Measurements from ENCODE around the gene SLC15A4.
"Not testable (repeated sequence)": the region's sequence is repeated elsewhere in the genome, so short reads cannot be mapped to it uniquely, and the experiment has no call there.

The SLC15A4 gene

DNA sequence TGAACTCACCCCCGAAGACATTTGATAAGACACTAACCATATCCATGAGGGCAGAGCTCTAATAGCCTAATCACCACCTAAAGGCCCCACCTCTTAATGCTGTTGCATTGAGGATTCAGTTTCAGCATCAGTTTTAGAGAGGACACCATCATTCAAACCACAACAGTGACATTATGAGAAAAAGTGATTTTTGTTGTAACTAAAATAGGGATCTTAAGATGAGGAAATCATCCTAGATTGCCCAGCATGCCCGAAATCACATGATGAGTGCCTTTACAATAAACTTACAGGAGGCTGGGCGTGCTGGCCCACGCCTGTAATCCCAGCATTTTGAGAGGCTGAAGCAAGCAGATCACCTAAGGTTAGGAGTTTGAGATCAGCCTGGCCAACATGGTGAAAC is 19.8 kb upstream of the SLC15A4 start:
- no peak for DNase-seq

- no peak for DNase-seq
Observed at GRCh38 chr12:128842579-128842978, 18.8 kb upstream of the SLC15A4 start.

DNA sequence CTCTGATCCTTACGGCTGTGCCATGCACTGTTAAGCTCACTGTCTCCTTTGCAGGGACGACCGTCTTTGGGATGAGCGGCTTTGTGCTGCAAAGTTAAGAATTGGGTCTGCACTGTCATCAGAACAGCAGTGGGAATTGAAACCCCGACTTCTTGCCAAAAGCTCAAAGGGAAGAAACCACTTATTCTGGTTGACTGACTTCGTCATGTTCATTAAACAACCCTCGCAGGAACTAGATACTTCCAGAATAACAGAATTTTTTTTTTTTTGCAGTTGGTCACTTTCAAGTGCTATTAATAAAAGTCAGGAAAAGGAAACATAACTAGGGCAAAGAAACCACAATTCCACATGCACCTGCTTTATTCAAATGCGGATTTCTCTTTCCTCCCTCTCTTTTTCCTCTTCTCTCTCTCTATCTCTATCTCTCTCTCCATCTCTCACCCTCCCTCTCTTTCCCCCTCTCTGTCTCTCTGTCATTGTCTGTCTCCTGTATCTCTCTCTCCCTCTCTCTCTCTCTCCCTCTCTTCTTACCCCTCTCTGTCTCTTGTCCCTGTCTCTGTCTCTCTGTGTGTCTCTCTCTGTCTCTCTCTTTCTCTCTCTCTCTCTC is 17.2 kb upstream of the SLC15A4 start:
- no peak for DNase-seq

DNA sequence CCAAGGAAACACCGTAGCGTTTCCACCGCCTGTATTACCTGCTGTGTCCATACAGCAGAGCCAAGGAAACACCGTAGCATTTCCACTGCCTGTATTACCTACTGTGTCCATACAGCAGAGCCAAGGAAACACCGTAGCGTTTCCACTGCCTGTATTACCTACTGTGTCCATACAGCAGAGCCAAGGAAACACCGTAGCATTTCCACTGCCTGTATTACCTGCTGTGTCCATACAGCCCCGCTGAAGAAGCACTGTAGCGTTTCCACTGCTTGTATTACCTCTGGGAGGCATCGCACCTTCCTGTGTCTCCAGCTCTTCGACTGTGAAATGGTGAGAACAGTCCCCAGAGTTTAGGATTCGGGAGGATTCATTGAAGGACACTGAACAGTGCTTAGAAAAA is 16.1 kb upstream of the SLC15A4 start:
- DNase-seq = not testable (repeated sequence)

GRCh38 chr12:128833418-128833817 is 9.7 kb upstream of the SLC15A4 start:
- DNase-seq = no peak

DNA sequence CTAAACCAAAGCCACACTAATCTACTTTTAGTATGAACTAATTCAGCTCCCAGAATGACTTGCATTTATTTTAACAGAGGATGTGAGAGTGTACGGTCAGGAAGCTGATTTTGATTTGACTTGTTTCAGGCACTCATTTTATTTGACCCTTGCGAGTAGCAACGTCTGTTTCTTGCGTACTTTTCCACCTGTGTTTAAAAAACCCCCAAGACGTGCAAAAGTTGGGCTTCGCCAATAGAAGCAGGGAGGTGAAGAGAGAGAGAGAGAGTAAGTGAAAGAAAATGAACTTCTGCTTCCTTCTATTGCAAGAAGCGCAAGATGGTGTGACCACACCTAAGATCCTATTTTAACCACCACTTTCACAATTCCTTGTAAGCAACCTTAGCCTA is 6.7 kb upstream of the SLC15A4 start:
- DNase-seq = no peak

- no peak for DNase-seq
Observed at GRCh38 chr12:128829861-128830504, 6.2 kb upstream of the SLC15A4 start.

GRCh38 chr12:128827724-128828123 is 4.0 kb upstream of the SLC15A4 start:
- DNase-seq = no peak

DNA sequence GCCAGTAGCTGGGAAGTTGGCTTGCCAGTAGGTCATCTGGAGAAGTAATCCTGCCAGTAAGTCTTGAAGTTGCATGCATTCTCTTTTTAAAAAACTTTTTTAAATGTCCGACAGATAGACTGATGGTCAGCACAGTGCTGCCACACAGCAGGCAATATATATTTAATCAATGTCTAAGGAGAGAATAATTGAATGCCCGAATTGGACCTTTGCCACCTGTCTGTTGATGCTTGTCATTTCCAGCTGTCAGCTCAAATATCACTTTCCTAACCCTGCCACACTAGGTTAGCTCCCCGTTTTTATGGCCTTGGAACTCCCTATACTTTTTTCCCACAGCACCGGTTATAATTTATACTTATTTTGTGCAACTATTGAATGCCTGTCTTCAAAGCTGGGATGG is 2.1 kb upstream of the SLC15A4 start:
- no peak for DNase-seq

GRCh38 chr12:128823216-128823915 is 392 bp downstream of the SLC15A4 start:
- DNase-seq = no peak

GRCh38 chr12:128820723-128821432 is 2.9 kb downstream of the SLC15A4 start:
- no peak for DNase-seq

GRCh38 chr12:128820253-128820652 is 3.5 kb downstream of the SLC15A4 start:
- no peak for DNase-seq

DNA sequence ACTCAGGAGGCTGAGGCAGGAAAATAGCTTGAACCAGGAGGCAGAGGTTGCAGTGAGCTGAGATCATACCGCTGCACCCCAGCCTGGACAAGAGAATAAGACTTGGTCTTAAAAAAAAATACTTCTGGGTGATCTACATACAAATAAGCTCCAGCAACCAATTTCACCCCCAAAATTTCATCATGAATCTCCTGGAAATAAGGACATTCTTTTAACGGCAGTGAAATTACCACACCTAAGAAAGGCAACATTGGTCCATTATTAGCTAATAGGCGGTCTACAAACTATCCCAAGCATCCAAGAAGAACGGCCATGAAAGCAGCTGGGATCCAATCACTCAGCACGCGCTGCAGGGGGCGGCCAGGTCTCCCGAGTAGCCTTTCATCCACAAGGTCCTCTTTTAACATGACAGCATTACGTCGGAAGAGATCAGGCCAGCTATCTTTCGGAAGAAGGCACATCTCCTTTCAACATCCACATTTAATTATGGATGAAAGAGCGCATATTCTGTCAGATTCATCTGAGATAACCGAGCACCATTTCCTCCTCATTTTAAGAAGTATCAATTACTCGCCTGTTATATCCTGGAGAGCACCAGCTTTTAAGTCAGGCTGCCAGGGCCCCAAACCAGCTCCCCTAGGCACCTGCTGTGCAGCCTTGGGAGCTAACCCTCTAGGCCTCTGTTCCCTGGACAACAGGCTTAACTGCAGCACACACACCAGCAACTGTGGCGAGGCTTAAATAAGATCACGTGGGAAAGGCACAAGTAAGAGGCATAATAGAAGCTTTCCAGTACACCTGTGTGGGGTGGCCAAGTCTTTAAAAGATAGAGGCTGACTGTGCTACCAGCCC is 4.2 kb downstream of the SLC15A4 start:
- no peak for DNase-seq

DNA sequence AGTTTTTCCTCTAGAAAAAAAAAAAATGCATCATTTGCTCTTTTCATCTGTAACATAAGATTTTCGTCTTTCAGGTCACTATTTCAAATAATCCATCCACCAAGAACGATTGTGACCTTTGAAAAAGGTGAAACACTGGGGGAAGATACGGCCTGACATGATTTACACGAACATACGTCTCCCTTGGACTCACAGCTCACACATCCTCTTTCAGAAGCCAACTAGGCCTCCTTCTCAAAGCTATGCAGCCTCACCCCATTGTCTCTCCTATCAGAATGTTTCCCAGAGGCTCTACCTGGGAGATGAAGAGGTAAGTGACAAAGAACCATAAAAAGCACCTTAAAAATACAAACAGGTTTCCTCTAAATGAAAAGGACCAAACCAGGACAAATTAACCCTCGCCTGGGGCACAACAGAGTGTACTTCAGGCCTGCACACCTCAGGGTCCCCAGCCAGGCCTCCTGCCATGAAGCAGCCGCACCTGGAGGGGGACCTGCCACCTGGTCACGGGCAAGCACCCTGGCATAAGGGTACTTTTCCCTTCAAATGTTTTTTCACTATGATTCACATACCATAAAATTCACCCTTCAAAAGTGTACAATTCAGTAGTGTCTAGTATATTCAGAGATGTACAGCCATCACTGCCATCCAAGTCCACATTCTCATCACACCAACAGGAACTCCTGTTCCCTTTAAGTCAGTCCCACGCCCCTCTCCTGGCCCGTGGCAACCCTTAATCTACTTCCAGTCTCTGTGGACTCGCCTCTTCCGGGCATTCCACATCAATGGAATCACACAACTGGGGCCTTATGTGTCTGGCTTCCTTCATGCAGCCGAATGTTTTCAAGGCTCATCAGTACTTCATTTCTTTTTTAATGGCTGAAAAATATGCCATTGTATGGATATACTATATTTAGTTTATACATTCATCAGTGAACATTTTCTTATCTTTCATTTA is 5.4 kb downstream of the SLC15A4 start:
- no peak for DNase-seq

GRCh38 chr12:128817111-128818015 is 6.4 kb downstream of the SLC15A4 start:
- peak; percentile 58 for DNase-seq

DNA sequence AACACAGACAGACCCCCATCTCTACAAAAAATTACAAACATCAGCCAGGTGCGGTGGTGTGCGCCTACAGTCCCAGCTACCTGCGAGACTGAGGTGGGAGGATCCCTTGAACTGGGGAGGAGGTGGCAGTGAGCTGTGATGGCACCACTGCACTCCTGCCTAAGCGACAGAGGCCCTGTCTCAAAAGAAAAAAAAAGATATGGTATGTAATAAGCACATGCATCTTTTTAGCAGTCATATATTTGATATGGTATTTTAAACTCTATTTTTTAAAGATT is 7.2 kb downstream of the SLC15A4 start:
- DNase-seq = no peak

DNA sequence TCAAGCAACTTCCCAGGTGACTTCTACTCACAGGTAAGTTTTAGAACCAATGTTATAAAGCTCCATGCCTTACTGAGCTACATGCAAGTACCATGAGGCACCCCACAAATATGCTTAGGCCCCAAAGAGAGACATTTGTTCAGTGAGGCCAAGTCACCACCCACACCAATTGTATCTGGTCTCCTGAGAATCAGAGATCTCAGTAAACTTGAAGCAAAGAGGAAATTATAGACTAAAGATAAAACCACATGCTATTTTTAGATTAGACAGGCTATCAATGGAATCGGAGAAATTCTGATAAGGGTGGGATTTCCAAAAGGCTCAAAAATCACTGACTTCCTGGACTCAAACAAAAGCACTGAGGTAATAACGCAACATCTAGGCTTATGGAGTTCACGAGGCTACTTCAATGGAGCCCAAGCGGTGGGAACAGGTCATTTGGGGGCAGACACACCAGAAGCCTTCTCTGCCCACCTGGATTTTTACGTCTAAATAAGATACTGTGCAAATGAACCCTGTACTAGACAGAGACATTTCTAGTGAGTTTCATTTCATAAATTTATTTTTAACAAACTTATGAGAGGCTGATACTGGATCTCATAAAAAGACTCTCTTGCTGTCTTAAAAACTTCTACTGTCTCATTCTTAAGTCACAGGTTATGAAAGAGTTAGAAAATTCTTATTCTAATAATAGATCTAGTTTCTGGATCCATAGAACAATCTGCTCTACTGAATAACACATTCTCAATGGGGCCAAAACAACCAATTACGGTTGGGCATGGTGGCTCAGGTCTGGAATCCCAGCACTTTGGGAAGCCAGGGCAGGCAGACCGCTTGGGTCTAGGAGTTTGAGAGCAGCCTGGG is 7.7 kb downstream of the SLC15A4 start:
- no peak for DNase-seq

DNA sequence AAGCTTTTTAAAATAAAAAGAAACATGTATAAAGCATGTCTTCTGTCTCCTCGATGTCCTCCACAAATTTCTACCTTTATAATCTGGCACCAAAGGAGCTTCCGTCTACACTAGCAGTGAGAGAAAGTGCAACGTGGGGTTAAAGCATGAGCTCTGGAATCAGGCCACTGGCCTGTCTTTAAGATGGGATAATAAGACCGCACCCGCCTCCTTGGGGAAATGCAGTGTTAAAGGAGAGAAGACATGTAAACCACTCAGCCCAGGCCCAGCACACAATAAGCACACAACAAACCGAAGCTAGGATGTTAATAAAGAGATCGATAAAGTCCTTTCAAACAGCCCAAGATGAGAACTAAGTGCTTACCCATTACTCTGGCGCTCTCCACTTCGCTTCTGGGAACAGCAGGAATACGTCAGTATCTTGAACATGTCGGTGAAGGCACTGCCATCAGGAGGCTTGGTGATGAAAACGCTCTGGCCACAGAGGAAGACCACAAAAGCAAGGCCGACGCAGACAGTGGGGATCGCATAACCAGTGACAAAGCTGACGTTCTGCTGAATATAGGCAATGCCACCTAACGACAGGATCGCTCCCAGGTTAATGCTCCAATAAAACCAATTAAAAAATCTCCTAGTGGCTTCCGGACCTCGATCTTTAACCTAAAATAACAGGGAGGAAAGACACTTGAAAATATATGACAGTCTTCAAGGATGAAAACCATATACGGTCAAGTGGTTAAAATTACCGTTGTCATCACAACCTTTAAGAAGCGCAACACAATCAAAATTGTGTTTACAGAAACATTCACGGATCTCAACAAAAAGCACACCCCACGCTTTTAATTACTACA is 9.1 kb downstream of the SLC15A4 start:
- DNase-seq = no peak

DNA sequence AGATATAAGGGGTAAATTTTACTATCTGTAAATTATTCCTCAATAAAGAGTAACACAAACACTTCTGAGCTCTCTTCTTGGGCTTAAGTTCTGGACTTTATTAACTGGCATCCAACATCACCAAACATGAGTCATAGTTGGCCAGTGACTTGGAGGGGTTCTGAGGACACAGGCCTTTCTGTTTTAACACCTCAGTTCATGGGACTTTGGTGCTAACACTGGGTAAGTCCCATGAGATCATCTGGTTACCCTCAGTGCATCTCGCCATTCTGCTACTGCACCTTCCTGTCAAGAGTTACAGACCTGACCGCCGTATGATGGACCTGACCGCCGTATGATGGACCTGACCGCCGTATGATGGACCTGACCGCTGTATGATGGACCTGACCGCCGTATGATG is 9.9 kb downstream of the SLC15A4 start:
- DNase-seq = no peak
